CD4-positive, alpha-beta T cell treated with Interleukin-4 for 4 hours (primary cell): Measurements from ENCODE around the gene LCOR.

ENCODE experiments used
- DNase-seq: peaks from one replicate; pipeline ENCODE4 v3.0.0-alpha.2; 2020

LCOR gene

GRCh38 chr10:96988426-96988825 is 156.3 kb downstream of the LCOR start:
- no peak for DNase-seq

- DNase-seq, result no peak
Measured at GRCh38 chr10:96991313-96991841, 159.3 kb downstream of the LCOR start.

- no peak for DNase-seq
Measured at GRCh38 chr10:96992721-96993120, 160.6 kb downstream of the LCOR start.

GRCh38 chr10:96995851-96996250 is 163.8 kb downstream of the LCOR start:
- DNase-seq, result no peak

GRCh38 chr10:96996275-96996965 is 164.3 kb downstream of the LCOR start:
- DNase-seq, result no peak

- no peak for DNase-seq
Measured at GRCh38 chr10:96998329-96998888, 166.3 kb downstream of the LCOR start.

GRCh38 chr10:96999337-96999736 is 167.2 kb downstream of the LCOR start:
- no peak for DNase-seq

- no peak for DNase-seq
Measured at GRCh38 chr10:96999987-97000386, 167.9 kb downstream of the LCOR start.

- DNase-seq, result no peak
Measured at GRCh38 chr10:97000487-97001182, 168.5 kb downstream of the LCOR start.

GRCh38 chr10:97001183-97001991 is 169.3 kb downstream of the LCOR start:
- no peak for DNase-seq

GRCh38 chr10:97002670-97003069 is 170.6 kb downstream of the LCOR start:
- DNase-seq, result no peak

GRCh38 chr10:97003151-97003803 is 171.2 kb downstream of the LCOR start:
- no peak for DNase-seq

- no peak for DNase-seq
Measured at GRCh38 chr10:97003804-97004201, 171.7 kb downstream of the LCOR start.

GRCh38 chr10:97004591-97004990 is 172.5 kb downstream of the LCOR start:
- DNase-seq, result no peak

GRCh38 chr10:97005349-97005748 is 173.3 kb downstream of the LCOR start:
- DNase-seq, result no peak

- no peak for DNase-seq
Measured at GRCh38 chr10:97006364-97006763, 174.3 kb downstream of the LCOR start.

GRCh38 chr10:97007417-97007816 is 175.3 kb downstream of the LCOR start:
- no peak for DNase-seq

GRCh38 chr10:97010695-97011206 is 178.7 kb downstream of the LCOR start:
- DNase-seq, result no peak

GRCh38 chr10:97011397-97011796 is 179.3 kb downstream of the LCOR start:
- no peak for DNase-seq

GRCh38 chr10:97012470-97012869 is 180.4 kb downstream of the LCOR start:
- no peak for DNase-seq

GRCh38 chr10:97013568-97013967 is 181.5 kb downstream of the LCOR start:
- no peak for DNase-seq

- DNase-seq, result no peak
Measured at GRCh38 chr10:97013983-97014382, 181.9 kb downstream of the LCOR start.
